DMS153 treated with DMSO at 0.1 percent for 48 hours (cell line): Measurements from ENCODE around the gene SERP2.

Experiments used
- DNase-seq: peaks from one replicate; lab custom pipeline; 2025; ENCODE audit not compliant: unreplicated experiment; lab: John Stamatoyannopoulos, UW

SERP2 gene

GRCh38 chr13:44386913-44387556 lies 13.4 kb downstream of the SERP2 start:
- no peak for DNase-seq

DNA sequence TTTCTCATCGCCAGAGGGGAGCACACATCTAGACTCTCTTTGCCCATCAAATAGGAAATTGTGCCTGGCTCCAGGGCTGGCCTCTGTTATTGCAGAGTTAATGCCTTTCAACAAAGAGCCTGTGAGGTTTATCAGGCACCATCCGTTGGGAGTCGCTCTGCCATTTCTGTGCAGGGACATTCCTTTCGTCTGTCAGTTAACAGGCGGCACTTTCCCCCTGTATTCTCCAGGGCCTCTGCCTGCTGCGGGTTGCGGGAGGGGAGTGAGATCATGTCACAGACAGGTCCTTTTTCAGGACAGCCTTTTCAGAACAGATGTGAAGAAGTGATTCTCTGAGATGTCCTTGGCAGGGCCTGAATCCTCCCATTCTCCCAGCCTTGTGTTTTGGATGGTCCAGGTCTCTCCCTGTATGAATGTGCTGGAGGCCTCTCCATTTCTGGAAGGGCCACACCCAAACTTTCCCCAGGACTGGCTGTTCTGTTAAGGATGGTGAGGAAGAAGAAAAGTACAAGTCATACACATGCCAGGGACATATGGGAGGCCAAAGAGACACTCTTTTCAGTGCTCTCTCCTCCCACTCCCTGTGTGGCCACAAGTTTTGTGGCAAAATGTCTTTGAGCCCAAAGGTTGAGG lies 14.9 kb downstream of the SERP2 start:
- no peak for DNase-seq

DNA sequence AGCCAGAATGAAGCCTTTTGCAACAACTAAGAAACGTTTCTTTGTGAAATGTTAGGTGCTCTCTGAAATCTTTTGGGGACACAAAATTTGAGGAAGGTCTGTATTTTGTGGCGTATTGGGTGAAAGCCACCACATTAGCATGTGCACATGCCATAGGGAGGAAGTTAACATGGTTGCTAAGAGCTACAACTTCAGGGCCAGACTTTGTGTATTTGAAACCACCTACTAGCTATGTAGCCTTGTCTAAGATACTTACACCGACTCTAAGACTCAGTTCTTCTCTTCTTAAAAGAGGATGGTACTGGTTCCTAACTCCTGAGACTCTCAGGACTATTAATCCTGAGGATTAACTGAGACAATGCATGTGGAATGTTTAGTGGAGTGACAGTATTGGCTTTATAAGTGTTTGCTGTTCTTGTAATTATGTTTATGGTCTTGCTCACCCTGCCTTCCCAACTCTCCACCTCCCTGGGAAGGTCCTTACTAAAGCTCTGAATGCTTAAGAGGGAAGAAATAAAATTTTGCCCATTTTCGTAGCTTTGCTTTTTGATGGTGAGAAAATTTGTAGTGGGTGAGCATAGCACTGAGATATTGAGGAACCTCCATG lies 15.5 kb downstream of the SERP2 start:
- no peak for DNase-seq

DNA sequence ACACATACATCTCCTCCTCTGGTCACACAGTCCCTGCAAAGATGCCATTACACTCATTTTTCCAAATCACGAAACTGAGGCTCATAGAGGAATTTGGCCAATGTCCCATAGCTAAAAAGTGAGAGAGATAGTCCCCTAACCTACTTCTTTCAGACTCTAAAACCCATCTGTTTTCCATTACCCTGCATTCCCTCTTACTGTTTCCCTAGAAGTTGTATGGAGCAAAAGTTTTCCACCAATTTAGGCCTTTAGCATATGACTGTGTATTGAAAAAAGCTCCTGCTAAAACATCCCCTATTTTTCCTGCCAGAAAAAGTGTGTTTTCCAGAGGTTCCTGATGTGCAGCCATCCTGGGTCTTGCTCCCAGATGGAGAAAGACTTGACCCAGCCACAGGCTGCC lies 16.3 kb downstream of the SERP2 start:
- no peak for DNase-seq

DNA sequence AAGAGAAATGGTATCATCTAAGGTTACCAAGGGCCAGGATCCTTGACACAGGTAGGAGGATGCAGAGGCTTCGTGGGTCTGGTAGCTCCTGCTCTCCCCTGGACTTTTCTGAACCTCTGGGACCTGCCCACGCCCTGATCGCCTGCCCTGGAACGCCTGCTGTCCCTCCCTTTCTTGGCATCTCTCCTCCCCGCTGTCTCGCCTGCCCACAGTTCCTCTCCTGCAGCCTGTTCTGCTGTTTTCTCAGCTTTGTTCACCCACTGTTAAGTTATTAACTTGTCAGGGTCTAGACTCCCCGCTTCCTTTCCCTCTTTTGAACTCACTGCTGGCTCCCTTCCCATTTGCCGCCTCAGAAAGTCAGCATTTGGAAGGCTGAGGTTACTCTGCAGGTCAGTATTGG lies 19.8 kb downstream of the SERP2 start:
- DNase-seq = no peak

- DNase-seq = no peak
These were observed 21.0 kb downstream of the SERP2 start for GRCh38 chr13:44394658-44395057.

GRCh38 chr13:44395976-44396694 lies 22.5 kb downstream of the SERP2 start:
- no peak for DNase-seq

DNA sequence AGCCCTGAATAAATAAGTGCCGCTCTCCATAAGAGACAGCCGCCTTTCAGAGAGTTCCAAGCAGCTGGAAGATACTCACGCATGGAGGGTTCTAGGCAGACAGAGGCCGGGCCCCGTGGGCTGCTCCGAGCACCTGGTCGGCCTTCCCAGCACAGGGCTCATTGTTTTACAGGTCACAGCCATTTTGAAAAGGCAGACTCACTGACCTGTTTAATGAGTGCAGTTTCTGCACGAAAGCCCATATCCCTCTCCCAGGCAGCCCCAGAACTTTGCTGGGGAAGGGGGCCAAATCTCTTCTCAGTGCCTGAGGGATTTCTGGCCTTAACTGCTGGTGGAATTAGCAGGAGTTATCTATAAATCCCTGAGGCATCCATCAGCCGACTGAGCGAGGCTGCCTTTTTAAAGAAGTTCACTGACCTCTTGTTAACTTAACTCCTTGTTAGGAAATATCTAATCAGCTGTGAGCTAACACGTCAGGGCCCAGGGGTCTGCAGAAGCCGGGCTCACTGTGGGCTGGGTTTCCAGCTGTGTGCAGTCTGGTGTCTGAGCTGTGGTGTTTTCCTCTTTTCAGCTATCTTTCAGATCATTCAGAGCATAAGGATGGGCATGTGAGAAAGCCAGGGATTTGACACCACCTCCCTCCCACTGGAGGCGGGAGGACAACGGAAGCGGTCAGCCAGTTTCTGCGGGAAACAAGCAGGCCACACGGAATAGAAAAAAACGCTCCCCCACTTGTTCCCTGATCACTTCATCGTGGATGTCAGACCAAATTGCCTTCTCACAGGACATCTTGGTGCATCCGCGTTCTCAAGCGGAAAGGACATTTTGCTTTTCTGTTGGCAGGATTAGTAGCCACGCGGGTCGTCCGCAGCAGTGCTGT lies 23.3 kb downstream of the SERP2 start:
- no peak for DNase-seq

GRCh38 chr13:44397766-44398223 lies 24.2 kb downstream of the SERP2 start:
- no peak for DNase-seq

- DNase-seq = no peak
These were observed 25.0 kb downstream of the SERP2 start for GRCh38 chr13:44398606-44399005.

DNA sequence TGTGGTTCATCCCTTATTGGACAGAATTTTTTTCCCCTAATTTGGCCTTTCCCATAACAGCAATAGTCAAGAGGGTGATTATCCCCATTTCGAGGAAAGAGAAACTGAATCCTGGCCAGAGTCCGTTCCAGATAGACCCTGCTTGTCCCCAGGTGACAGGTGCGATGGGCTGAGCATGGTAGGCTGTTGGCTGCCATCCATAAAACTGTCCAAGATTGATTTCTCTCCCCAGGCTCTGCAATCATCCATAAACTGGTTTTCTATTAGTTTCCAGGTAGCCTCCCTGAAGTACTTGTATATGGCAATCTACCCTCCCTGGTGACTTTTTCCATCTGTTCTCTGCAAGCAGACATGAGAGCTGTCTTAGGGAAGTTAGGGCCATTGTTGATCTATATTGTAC lies 25.4 kb downstream of the SERP2 start:
- peak; percentile 29 for DNase-seq

DNA sequence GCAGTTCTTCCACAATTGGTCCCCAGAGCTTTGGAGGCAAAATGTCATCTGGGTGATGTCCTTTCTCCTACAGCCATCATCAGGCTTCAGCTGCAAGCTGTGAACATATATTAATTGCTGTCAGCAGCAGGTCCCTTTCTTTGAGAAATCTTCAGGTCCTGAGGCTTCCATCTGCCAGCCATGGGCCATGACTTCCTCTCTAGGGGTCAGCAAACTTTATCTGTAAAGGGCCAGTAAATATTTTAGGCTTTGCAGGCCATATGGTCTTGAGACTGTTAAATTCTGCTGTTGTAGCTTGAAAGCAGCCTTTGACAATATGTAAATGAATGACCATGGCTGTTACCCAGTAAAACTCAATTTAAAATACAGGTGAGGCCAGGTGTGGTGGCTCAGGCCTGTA lies 27.1 kb downstream of the SERP2 start:
- DNase-seq = no peak

- no peak for DNase-seq
These were observed 28.0 kb downstream of the SERP2 start for GRCh38 chr13:44401577-44401976.

- no peak for DNase-seq
These were observed 29.3 kb downstream of the SERP2 start for GRCh38 chr13:44402899-44403445.

DNA sequence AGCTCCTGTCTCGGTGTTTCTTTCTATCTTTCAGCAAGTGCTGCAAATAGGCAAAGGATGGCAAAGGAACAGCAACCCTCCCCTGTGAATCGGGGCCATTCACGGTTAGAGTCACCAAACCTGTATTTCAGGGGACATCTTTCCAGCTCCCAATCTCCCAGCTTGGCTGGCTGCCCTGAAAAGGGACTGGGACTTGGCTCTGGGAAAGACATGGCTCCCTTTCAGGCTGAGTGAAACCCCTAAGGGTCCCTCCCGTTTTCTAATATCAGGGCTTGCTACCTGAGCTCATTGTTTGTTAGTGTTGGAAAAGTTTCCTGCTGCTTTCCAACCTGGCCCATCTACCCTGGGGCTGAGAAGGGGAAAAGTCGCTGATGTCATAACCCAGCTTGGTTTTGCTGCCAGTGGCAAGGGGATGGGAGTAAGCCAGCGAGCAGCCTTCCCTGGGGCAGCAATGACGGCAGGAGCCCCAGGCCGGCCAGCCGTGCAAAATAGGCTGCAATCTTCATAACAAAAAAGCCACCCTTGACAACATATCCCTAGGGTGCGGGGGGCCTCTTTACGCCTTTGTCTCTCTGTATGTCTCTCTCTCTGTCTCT lies 29.9 kb downstream of the SERP2 start:
- peak; percentile 43 for DNase-seq

- DNase-seq = peak; percentile 59
These were observed 30.9 kb downstream of the SERP2 start for GRCh38 chr13:44404261-44405132.

GRCh38 chr13:44406617-44407016 lies 33.0 kb downstream of the SERP2 start:
- no peak for DNase-seq

DNA sequence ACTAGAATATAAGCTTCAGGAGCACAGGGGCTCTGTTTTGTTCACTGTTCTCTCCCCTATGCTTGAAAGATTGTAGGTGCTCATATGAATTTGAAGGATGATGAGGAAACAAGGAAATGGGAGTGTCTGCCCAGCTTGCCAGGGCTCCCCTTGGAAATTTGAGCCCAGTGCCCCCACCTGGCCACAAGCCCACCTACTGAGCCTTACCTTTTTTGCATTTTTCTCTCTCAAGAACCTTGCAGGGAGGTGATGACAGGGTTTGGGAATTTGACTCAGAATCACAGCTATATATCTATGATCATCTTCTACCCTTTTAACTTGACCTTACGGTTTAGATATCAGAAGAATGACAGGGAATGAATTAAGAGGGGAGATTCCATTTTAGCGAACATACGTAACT lies 33.8 kb downstream of the SERP2 start:
- no peak for DNase-seq

DNA sequence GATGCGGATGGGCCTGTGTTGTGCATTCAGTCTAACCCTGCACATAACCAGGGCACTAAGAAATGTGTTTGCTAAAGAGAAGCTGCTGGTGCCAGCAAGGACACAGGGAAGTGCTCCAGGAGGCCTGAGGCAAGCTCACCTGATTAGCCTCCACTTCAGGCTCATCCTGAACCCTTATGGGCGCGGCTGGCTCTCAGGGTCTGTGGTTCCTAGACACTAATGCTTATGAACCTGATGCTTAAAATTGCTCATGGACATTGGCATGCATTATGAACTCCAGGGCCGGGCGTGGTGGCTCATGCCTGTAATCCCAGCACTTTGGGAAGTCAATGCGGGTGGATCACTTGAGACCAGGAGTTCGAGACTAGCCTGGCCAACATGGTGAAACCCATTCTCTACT lies 34.3 kb downstream of the SERP2 start:
- DNase-seq = no peak
